Camera-type eye (tissue), 1 donor: Measurements from ENCODE around the gene PROKR2. TPM values are rescaled to one million over a fixed set of nuclear protein-coding genes. Genes with fewer than 3 reads are reported as not detected.

Experiments used
- total RNA-seq: library from RNA; depleted of rRNA; stranded (reverse); fragments of >200 nt; gene quantifications from one replicate; pipeline ENCODE4 v1.2.3, GENCODE V29; 2014

The PROKR2 gene
- not detected for total RNA-seq

DNA sequence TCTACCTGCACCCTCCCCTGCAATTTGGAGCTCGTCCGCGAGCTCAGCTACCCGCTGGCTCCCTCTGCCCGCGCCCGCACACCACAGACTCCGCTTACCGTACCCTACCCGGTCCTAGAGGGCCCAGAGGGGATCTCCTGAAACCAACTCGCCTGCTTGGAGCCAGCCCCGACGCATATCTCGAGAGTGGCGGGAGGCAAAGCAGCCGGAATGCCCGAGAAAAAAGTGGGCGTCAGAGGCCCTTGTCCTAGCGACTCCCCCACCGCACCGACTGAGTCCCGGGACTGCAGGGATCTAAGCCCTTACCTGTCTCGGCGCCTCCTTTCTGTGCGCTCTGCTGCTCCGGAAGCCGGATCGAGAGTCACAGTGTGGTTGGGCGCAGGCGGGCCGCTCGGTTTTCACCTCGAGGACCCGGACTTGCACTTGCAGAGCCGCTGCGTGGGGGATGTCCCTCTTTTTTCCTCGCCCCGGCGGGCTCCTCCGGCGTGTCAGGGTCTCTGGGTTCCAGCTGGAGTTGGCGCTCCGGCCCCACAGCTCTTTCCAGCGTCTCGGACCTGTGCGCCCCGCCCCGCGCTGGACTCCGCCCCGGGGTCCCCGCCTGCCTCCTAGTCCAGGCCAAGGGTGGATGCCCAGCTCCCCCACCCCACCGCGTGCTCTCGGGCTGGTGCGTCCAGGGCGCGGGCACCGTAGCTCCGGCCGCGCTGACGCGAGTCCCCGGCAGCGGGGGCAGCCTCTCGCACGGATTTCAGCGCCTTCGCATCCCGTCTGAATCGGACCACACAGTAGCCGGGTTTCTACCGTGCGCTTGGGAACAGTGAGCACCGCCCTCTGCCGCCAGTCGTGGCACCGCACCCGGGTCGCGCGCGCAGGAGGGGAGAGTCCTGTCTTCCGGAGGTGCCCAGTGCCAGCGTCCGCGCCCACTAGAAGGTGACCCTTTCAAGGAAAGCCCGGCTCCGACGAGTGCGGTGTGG is at the start of gene PROKR2:
PROKR2 (minus strand) TSS at position 767 of the 971 bp plus-strand sequence. CDS start 2,585 bp downstream, outside the sequence.

Other genes starting within 250 kb of the PROKR2 start
- gene TMEM230, start 203.9 kb downstream of the PROKR2 start, total RNA-seq = 94.9 TPM
- gene PCNA, start 197.0 kb downstream of the PROKR2 start, total RNA-seq = 83.8 TPM
- gene CDS2, start 189.9 kb downstream of the PROKR2 start, total RNA-seq = 70.8 TPM